Measurements from ENCODE around the gene MRPS23. TPM values are rescaled to one million over a fixed set of nuclear protein-coding genes. Genes with fewer than 3 reads are reported as not detected.

Gene MRPS23
- total and polyA plus RNA-seq, 2 of the 8 experiments (the other 6 are each of a cell fraction or from before 2014, with no cell fraction given) = 38.6 to 60.4 TPM

DNA sequence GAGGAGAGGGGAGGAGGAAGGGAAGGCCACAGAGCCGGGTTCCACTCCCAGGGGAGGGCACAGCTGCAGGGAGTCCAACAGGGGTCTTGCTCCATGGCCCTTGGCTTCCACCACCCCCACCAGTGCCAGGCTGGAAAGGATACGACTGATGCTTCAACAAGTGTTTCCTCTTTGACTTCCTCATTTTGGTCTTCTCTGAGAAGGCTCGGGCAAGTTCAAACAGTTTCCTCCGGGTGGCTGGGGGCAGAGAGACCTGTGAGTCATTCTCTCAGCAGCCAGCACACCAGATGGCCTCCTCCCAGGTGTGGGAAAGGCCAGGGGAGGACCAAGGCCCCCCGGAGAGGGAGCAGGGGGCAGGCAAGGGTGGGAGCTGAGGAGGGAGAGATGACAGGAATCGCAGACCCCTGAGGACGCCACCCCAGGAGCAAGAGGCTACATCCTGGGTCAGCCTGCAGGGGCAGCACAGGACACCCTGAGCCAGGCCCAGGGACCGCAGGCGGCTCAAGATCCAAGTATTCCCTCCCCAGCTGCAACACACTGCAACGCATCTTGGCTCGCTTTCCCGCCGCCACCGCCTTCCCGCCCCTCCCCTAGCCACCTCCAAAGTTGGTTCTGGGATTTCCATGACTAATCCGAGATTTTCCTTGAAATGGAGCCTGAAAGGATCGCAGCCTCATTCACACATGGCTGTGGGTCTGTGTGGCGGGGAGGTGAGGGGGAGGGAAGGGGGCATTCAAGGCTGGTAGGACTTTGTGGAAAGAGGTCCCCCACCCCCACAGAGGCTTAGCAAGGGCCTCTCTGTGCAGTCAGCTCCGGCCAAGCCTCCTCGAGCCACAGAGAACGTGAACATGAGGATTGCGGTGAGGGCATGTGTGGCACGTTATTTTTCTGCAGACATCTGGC, 18.4 kb upstream of the MRPS23 start (continued):
- TF ChIP-seq SP1 (IDR thresholded peaks at IDR 0.05; ENCODE audit: low read depth, low read length) = no peak
